Activated gamma-delta T cell treated with anti-CD3 and anti-CD28 coated beads, Interleukin-2, amount 50 U/mL, for 16 hours (primary cell): Measurements from ENCODE around the gene GP9.

Source experiments
- DNase-seq: peaks from one replicate; pipeline ENCODE4 v3.0.0-alpha.2; 2020; ENCODE audit warnings: low read depth

Gene GP9

GRCh38 chr3:129060276-129061022 is at the start of gene GP9:
TSS of gene GP9 (plus strand) at chr3:129060779. CDS start at chr3:129061740, 961 bp downstream.
- DNase-seq = no peak

- DNase-seq = no peak
Measured at GRCh38 chr3:129013491-129013891, 47.1 kb upstream of the GP9 start.

- DNase-seq = no peak
Measured at GRCh38 chr3:129014148-129014547, 46.4 kb upstream of the GP9 start.

GRCh38 chr3:129014793-129015345 is 45.7 kb upstream of the GP9 start:
- no peak for DNase-seq

- no peak for DNase-seq
Measured at GRCh38 chr3:129015388-129016105, 45.0 kb upstream of the GP9 start.

GRCh38 chr3:129016356-129016719 is 44.2 kb upstream of the GP9 start:
- peak; percentile 38 for DNase-seq

- no peak for DNase-seq
Measured at GRCh38 chr3:129016720-129017483, 43.7 kb upstream of the GP9 start.

- no peak for DNase-seq
Measured at GRCh38 chr3:129017484-129017899, 43.1 kb upstream of the GP9 start.

GRCh38 chr3:129018271-129018670 is 42.3 kb upstream of the GP9 start:
- DNase-seq = no peak

GRCh38 chr3:129018751-129019150 is 41.8 kb upstream of the GP9 start:
- no peak for DNase-seq

GRCh38 chr3:129019266-129019665 is 41.3 kb upstream of the GP9 start:
- no peak for DNase-seq

GRCh38 chr3:129020691-129021090 is 39.9 kb upstream of the GP9 start:
- DNase-seq = no peak

- no peak for DNase-seq
Measured at GRCh38 chr3:129021140-129021551, 39.4 kb upstream of the GP9 start.

GRCh38 chr3:129022114-129023007 is 38.2 kb upstream of the GP9 start:
- DNase-seq = no peak

GRCh38 chr3:129023008-129023358 is 37.6 kb upstream of the GP9 start:
- no peak for DNase-seq

- DNase-seq = no peak
Measured at GRCh38 chr3:129023909-129024308, 36.7 kb upstream of the GP9 start.

- no peak for DNase-seq
Measured at GRCh38 chr3:129025108-129025507, 35.5 kb upstream of the GP9 start.

GRCh38 chr3:129025691-129026435 is 34.7 kb upstream of the GP9 start:
- no peak for DNase-seq

GRCh38 chr3:129026728-129027543 is 33.6 kb upstream of the GP9 start:
- peak; percentile 89 for DNase-seq

- no peak for DNase-seq
Measured at GRCh38 chr3:129027544-129027880, 33.1 kb upstream of the GP9 start.
